ENCODE measurements around the gene MYL5.
"Not testable (repeated sequence)": the region's sequence is repeated elsewhere in the genome, so short reads cannot be mapped to it uniquely, and the experiment has no call there.

The MYL5 gene

GRCh38 chr4:674172-675035, at the start of gene MYL5, which contains the start of gene ATP5ME:
MYL5 (plus strand) TSS chr4:674542; CDS start chr4:678027, 3,485 bp downstream.
ATP5ME (minus strand) TSS chr4:674276; CDS start chr4:674247, 29 bp downstream.
- DNase-seq = peak; percentile 98 to 99

DNA sequence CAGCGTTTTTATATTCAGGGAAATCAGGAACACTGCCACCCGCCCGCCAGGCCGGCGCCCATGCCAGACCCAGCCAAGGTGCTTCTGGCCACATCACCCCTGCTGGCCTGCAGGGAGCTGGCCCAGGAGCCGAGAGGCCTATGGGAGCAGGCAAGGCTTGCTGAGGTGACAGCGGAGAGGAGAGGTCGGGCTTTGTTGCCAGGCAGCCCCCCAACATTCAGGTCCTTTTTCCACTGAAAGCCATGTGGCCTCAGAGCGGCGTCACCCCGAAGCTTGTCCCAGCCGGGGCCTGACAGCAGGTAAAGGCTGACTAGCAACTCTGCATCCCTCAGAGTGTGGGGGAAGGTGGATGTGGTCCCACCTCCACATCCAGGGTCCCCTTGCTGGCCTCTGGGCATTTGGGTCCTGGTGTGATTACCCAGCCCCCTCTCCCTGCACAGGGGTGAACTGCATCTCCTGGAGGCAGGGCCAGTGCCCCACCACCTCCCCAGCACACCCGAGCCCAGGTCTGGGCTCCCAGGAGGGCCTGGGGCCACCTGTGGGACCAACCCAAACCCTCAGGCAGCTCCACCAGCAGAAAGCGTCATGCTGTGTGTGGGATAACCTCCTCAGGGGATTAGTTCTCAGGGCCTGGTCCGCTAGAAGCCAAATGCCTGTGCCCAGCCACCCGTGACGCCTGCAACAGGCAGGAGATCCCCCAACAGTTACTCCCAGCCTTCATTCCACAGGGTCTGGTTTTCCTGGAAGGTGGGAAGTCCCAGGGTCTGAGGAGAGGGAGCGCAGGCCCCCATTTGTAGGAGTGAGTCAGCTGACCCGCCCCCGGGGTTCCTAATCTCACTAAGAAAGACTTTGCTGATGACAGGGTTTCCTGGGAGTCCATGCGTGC, 49.4 kb upstream of the MYL5 start, which contains the start of gene PDE6B:
Gene PDE6B (plus strand): TSS at position 869 of the 886 bp plus-strand sequence. CDS start 54 bp downstream, outside the sequence.
- no peak for DNase-seq

DNA sequence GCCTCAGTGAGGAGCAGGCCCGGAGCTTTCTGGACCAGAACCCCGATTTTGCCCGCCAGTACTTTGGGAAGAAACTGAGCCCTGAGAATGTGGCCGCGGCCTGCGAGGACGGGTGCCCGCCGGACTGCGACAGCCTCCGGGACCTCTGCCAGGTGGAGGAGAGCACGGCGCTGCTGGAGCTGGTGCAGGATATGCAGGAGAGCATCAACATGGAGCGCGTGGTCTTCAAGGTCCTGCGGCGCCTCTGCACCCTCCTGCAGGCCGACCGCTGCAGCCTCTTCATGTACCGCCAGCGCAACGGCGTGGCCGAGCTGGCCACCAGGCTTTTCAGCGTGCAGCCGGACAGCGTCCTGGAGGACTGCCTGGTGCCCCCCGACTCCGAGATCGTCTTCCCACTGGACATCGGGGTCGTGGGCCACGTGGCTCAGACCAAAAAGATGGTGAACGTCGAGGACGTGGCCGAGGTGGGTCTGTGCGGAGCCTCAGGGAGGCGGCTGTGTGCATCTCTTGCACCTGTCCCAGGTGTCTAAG, 48.6 kb upstream of the MYL5 start:
- DNase-seq = no peak

GRCh38 chr4:626201-627091, 47.9 kb upstream of the MYL5 start:
- DNase-seq = no peak

- DNase-seq = no peak
Measured at GRCh38 chr4:627347-628125, 46.8 kb upstream of the MYL5 start.

DNA sequence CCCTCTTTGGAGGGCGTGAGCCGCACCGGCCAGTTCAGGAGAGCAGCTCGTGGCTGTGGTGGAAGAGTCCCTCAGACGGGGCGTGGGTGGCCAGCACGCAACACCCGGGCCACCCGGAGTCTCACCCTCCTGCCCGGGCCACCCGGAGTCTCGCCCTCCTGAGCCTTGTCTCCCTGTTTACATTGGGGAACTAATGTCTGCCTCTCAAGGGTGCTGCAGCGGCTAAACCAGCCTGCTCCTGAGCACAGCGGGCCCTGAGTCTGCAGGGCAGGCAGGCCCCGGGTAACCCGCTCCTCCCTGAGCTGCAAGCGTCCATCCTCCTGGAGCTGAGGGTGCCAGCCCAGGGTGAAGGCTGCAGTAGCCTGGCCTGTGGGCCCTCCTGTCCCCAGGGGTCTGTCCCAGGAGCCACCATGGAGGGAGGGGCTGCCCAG, 46.0 kb upstream of the MYL5 start:
- DNase-seq = no peak

GRCh38 chr4:628821-629635, 45.3 kb upstream of the MYL5 start:
- DNase-seq = no peak

GRCh38 chr4:629636-629914, 44.8 kb upstream of the MYL5 start:
- no peak for DNase-seq

GRCh38 chr4:629915-630641, 44.3 kb upstream of the MYL5 start:
- DNase-seq = no peak

DNA sequence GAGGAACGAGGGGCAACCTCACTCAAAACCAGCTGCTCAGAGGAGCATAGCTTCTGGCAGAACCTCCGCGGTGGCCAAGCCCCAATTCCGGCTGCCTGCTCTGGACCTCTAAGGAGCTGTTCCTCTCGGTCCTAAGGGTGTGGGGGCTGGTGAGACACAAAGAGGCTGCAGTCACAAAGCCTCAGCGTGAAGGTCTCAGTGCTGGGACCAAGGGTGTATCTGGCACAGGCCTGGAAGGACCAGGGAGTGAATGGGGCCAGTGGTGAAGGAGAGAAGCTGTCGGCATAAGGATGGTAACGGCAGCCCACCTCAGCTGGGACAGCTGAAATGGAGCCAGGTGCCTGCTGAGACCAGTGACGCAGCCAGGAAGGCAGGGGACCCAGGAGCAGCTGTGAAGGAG, 43.7 kb upstream of the MYL5 start:
- no peak for DNase-seq

- no peak for DNase-seq
Measured at GRCh38 chr4:632196-632790, 42.0 kb upstream of the MYL5 start.

- DNase-seq = no peak
Measured at GRCh38 chr4:632926-633325, 41.4 kb upstream of the MYL5 start.

GRCh38 chr4:633406-633805, 40.9 kb upstream of the MYL5 start:
- no peak for DNase-seq

GRCh38 chr4:633976-634598, 40.3 kb upstream of the MYL5 start:
- DNase-seq = no peak

DNA sequence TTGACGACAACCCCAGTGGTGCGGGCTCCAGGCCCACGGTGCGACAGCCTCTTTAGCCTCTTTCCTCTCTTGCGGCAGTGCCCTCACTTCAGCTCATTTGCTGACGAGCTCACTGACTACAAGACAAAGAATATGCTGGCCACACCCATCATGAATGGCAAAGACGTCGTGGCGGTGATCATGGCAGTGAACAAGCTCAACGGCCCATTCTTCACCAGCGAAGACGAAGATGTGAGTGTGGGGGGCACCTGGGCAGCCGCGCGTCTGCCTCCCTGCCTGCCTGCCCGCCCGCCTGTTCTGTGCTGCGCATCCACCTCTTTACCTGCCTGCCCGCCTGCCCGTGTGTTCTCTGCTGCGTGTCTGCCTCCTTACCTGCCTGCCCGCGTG, 39.8 kb upstream of the MYL5 start:
- DNase-seq = no peak

DNA sequence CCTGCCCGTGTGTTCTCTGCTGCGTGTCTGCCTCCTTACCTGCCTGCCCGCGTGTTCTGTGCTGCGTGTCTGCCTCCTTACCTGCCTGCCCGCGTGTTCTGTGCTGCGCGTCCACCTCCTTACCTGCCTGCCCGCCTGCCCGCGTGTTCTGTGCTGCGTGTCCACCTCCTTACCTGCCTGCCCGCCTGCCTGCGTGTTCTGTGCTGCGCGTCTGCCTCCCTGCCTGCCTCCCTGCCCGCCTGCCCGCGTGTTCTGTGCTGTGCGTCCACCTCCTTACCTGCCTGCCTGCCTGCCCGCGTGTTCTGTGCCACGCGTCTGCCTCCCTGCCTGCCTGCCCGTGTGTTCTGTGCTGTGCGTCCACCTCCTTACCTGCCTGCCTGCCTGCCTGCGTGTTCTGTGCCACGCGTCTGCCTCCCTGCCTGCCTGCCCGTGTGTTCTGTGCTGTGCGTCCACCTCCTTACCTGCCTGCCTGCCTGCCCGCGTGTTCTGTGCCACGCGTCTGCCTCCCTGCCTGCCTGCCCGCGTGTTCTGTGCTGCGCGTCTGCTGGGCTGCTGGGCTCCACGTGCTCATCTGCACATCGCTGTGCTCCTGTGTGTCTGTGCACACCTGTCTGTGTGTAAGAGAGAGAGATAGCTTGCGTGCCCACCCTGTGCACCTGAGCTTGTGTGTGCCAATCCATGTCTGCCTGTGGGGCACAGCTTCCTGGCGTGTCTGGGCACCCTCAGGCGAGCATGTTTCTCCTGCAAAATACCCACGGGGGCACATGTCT, 39.1 kb upstream of the MYL5 start:
- not testable (repeated sequence) for DNase-seq

GRCh38 chr4:635851-636627, 38.3 kb upstream of the MYL5 start:
- DNase-seq = no peak

Data from activated T-cell treated with anti-CD3 and anti-CD28 coated beads, Interleukin-2, amount 50 U/mL, for 48 hours (primary cell).